ENCODE data around the gene DYNC2I2.

The DYNC2I2 gene

DNA sequence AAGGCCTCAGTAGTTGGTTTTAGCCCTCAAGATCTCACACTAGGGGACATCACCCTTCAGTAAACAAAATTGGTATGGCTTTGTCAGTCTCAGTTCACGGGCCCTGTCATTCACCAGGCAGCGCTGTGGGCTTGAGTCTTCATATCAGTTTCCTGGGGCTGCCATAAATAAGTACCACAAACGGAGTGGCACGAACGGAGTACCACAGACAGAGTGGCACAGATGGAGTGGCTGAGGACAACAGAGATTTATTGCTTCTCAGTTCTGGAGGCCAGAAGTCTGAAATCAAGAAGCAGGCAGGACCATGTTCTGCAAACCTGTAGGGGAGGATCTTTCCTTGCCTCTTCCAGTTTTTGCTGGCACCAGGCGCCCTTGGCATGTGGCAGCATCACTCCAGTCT is 37.5 kb downstream of the DYNC2I2 start:
- Histone ChIP-seq H3K9me3 (no peaks in the 10 kb centered on the region), H3K27me3 (no peaks in the 10 kb centered on the region), H3K36me3 (peaks cover 91% of the 10 kb centered on the region), H3K27ac (no peak overlapping the region), H3K4me3 (ENCODE audit: low read depth in 1 of 2, low read length in 1 of 2) (no peak overlapping the region), H3K4me1 (ENCODE audit: control insufficient read depth in 1 of 2, insufficient read depth in 1 of 2, low read depth in 1 of 2, low read length in 1 of 2) (no peaks in the 10 kb centered on the region)
- TF ChIP-seq, protein P1, sequence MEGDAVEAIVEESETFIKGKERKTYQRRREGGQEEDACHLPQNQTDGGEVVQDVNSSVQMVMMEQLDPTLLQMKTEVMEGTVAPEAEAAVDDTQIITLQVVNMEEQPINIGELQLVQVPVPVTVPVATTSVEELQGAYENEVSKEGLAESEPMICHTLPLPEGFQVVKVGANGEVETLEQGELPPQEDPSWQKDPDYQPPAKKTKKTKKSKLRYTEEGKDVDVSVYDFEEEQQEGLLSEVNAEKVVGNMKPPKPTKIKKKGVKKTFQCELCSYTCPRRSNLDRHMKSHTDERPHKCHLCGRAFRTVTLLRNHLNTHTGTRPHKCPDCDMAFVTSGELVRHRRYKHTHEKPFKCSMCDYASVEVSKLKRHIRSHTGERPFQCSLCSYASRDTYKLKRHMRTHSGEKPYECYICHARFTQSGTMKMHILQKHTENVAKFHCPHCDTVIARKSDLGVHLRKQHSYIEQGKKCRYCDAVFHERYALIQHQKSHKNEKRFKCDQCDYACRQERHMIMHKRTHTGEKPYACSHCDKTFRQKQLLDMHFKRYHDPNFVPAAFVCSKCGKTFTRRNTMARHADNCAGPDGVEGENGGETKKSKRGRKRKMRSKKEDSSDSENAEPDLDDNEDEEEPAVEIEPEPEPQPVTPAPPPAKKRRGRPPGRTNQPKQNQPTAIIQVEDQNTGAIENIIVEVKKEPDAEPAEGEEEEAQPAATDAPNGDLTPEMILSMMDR (IDR thresholded peaks at IDR 0.05), result no peak

DNA sequence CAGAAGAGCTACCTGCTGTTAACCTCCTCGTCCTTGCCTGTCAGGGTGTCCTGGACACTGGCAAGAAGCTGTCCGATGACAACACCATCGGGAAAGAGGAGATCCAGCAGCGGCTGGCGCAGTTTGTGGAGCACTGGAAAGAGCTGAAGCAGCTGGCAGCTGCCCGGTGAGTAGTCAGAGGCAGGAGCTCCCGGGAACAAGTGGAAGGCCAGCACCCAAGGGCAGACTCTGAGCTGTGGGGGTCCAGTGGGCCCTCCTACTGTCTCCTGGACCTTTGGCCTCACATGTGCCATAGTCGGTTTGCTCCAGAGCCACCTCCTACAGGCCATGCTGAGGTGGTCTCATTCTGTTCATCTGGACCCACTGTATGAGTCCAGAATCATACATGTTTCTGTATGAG is 38.7 kb downstream of the DYNC2I2 start:
- no peaks in the 10 kb centered on the region for H3K9me3 ChIP-seq
- H3K4me3 ChIP-seq (ENCODE audit: low read depth in 1 of 2, low read length in 1 of 2), result no peak overlapping the region
- TF ChIP-seq, protein P1 (IDR thresholded peaks at IDR 0.05), result no peak
- no peak overlapping the region for H3K27ac ChIP-seq
- no peaks in the 10 kb centered on the region for H3K4me1 ChIP-seq (ENCODE audit: control insufficient read depth in 1 of 2, insufficient read depth in 1 of 2, low read depth in 1 of 2, low read length in 1 of 2)
- H3K36me3 ChIP-seq, result peaks cover 100% of the 10 kb centered on the region
- no peaks in the 10 kb centered on the region for H3K27me3 ChIP-seq

DNA sequence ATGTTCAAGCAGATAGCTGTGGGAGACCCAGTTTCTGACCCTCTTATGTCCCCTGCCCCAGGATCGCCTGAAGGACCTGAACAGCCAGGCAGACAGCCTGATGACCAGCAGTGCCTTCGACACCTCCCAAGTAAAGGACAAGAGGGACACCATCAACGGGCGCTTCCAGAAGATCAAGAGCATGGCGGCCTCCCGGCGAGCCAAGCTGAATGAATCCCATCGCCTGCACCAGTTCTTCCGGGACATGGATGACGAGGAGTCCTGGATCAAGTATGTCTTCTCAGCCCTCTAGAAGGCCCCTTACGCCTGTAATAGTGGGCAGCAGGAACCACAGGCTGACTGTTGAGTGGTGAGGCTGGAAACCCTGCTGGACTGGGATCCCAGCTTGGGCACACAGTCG is 41.1 kb downstream of the DYNC2I2 start:
- no peaks in the 10 kb centered on the region for H3K27me3 ChIP-seq
- no peaks in the 10 kb centered on the region for H3K9me3 ChIP-seq
- H3K27ac ChIP-seq, result no peak overlapping the region
- no peaks in the 10 kb centered on the region for H3K4me1 ChIP-seq (ENCODE audit: control insufficient read depth in 1 of 2, insufficient read depth in 1 of 2, low read depth in 1 of 2, low read length in 1 of 2)
- H3K4me3 ChIP-seq (ENCODE audit: low read depth in 1 of 2, low read length in 1 of 2), result no peak overlapping the region
- TF ChIP-seq, protein P1 (IDR thresholded peaks at IDR 0.05), result no peak
- H3K36me3 ChIP-seq, result peaks cover 100% of the 10 kb centered on the region

DNA sequence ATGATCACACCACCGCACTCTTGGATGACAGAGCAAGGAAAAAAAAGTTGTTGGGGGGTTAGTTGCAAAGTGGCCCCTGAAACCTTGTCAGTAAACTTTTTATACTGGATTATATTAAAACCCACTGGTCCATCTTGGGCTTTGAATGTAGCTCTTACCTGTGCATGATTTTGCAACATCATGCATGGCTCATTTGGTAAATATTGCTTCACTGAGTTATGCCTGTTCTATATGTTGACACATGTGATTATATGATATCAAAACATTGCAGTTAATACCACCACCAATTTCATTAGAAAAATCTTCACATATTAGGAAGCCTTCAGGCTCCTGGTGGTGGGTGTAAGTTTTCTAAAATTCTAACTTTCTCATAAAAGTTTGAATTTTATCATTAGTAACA is 41.9 kb downstream of the DYNC2I2 start:
- H3K27me3 ChIP-seq, result no peaks in the 10 kb centered on the region
- H3K27ac ChIP-seq, result no peak overlapping the region
- no peak overlapping the region for H3K4me3 ChIP-seq (ENCODE audit: low read depth in 1 of 2, low read length in 1 of 2)
- H3K36me3 ChIP-seq, result peaks cover 100% of the 10 kb centered on the region
- no peaks in the 10 kb centered on the region for H3K9me3 ChIP-seq
- TF ChIP-seq, protein P1 (IDR thresholded peaks at IDR 0.05), result no peak
- no peaks in the 10 kb centered on the region for H3K4me1 ChIP-seq (ENCODE audit: control insufficient read depth in 1 of 2, insufficient read depth in 1 of 2, low read depth in 1 of 2, low read length in 1 of 2)

DNA sequence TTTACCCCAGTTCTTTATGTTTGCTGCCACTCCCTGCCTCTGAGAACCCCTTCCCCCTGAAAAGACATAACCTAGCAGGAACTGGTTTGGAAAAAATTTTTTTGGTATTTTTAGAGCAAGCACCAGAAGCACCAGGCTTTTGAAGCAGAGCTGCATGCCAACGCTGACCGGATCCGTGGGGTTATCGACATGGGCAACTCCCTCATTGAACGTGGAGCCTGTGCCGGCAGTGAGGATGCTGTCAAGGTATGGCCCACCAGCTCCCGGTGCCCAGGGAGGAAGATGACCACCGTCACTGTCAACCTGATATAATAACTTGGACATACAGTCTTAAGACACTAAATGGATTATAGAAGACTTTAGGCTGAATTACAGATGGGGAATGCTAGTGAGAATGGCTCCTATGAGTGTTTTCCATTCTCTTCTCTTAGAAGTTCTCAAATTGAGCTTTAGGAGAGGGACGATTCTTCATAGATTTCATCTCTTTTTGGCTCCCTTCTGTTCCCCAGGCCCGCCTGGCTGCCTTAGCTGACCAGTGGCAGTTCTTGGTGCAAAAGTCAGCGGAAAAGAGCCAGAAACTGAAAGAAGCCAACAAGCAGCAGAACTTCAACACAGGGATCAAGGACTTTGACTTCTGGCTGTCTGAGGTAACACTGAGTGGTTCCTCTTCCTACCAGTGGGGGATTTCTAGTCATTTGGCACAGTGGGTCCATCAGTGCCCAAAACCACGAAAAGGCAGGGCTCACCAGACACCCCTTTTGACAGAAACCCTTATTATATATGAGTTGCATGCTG is 44.9 kb downstream of the DYNC2I2 start:
- no peaks in the 10 kb centered on the region for H3K4me1 ChIP-seq (ENCODE audit: control insufficient read depth in 1 of 2, insufficient read depth in 1 of 2, low read depth in 1 of 2, low read length in 1 of 2)
- H3K36me3 ChIP-seq, result peaks cover 100% of the 10 kb centered on the region
- H3K27me3 ChIP-seq, result no peaks in the 10 kb centered on the region
- no peak overlapping the region for H3K27ac ChIP-seq
- H3K9me3 ChIP-seq, result no peaks in the 10 kb centered on the region
- H3K4me3 ChIP-seq (ENCODE audit: low read depth in 1 of 2, low read length in 1 of 2), result no peak overlapping the region
- TF ChIP-seq, protein P1 (IDR thresholded peaks at IDR 0.05), result no peak
